ENCODE results near the gene HLA-DOA. TPM values are rescaled to one million over a fixed set of nuclear protein-coding genes. Genes with fewer than 3 reads are reported as not detected.

The HLA-DOA gene
- total and polyA plus RNA-seq, 2 donors (not counting 1 experiment from before 2014, with no cell fraction given), result 209 to 338 TPM

DNA sequence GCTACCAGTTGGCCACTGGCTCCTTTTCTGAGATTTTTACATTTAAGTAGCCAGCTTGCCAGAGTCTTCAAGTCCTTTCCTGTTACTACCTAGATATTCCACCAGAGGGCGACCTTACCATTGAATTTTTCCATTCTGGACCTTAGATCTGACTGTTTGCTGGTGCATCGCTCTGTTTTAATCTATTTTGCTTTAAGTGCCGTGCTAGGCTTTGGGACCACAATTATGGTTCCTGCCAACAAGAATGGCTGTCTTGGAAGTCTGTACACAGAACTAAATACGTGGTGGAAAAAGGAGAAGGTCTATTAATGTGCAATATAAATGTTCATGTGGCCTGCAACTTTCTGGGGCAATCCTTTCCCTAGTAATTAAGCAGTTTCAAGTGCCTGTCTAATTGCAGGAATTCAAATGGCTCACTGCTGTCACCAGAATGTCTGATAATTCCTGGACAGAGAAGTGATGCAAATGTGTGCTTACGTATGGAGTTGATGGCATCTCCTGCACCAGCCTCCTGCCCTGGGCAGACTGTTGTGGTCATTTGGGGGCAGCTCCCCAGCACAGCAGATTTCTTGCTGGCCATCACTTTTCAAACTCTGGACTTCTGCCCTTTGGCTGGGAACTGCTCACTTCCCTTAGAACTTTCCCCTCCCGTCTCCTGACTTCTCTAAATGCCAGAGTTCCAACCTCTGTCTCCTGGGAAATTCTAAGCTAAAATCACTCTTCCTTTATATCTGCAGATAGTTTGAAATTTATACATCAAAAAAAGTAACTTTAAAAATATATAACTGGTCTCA lies 5.6 kb upstream of the HLA-DOA start:
- Mint-ChIP-seq H3K27me3 (no peaks in the 10 kb centered on the region), H3K27ac (peak overlapping the region; percentile 90), H3K4me1 (peaks cover 70% of the 10 kb centered on the region), H3K9me3 (ENCODE audit: insufficient read depth) (no peaks in the 10 kb centered on the region), H3K4me3 (peak overlapping the region; percentile 69)
- Histone ChIP-seq H3K36me3 (replicated peaks in 1 of 2; ENCODE audit: control extremely low read depth in 1 of 2, control insufficient read depth in 1 of 2, extremely low read depth in 1 of 2, insufficient read depth in 2 of 2, low read length in 1 of 2) (no peaks in the 10 kb centered on the region), H3K27me3 (replicated peaks in 1 of 4; ENCODE audit: control extremely low read depth in 1 of 4, control insufficient read depth in 3 of 4, insufficient read depth in 4 of 4, low read length in 3 of 4) (no peaks in the 10 kb centered on the region), H2AFZ (ENCODE audit: insufficient read depth, low read depth, low read length, poor library complexity, severe bottlenecking) (no peak overlapping the region), H3K4me1 (ENCODE audit: control insufficient read depth in 2 of 2, insufficient read depth in 2 of 2, low read length in 2 of 2) (peaks cover 51 to 57% of the 10 kb centered on the region in 2 donors), H3K9ac (ENCODE audit: low read length) (peak overlapping the region; percentile 23), H3K4me2 (replicated peaks; ENCODE audit: low read depth, low read length, poor library complexity, severe bottlenecking) (peak overlapping the region; percentile 54), H3K4me3 (ENCODE audit: control extremely low read depth in 1 of 5, extremely low read depth in 1 of 5, insufficient read depth in 1 of 5, low read depth in 2 of 5, low read length in 4 of 5) (peak overlapping the region in 2 of 5 experiments; percentile 16 to 40), H3K27ac (ENCODE audit: low read length in 2 of 2) (peak overlapping the region; percentile 2 to 100), H3K79me2 (ENCODE audit: control insufficient read depth, insufficient read depth, low read length) (peaks cover 48% of the 10 kb centered on the region), H4K20me1 (ENCODE audit: control insufficient read depth, insufficient read depth, low read length, poor library complexity, severe bottlenecking) (no peaks in the 10 kb centered on the region), H3K9me3 (ENCODE audit: control extremely low read depth in 1 of 3, control insufficient read depth in 2 of 3, insufficient read depth in 1 of 3, low read length in 2 of 3) (no peaks in the 10 kb centered on the region)
- POLR2A ChIA-PET, result interaction anchor here (0.6 to 9.6 kb wide), 11 partner anchors 14 to 111 kb away, joined by 3 to 166 read pairs (median 5); partner anchors contain the start of genes HLA-DPA1 and HLA-DPB1
- CTCF ChIA-PET, result interaction anchor here (0.6 to 17.0 kb wide), 37 partner anchors 12 to 887 kb away, joined by 3 to 576 read pairs (median 4); partner anchors contain the start of genes ATF6B, HLA-DMA, HLA-DPA1 and HLA-DPB1
- WGBS (ENCODE audit: insufficient coverage), result 25% methylated on average over 4 of the region's 6 CpGs
- ATAC-seq (ENCODE audit: low read depth), result peak; percentile 34
- intact Hi-C loops (cut with micrococcal nuclease), result loop anchor here (1.0 to 2.0 kb wide), 6 partner anchors 14 to 133 kb away; no protein-coding TSS in a partner anchor
- TF ChIP-seq CTCF (IDR thresholded peaks at IDR 0.05) (peak; percentile 85), EZH2 (IDR thresholded peaks at IDR 0.05; ENCODE audit: borderline replicate concordance, insufficient read depth, low read depth, low read length, poor library complexity, severe bottlenecking) (no peak)
- DNase-seq, result peak; percentile 92

All from B cell (primary cell).